ENCODE data around the gene PBX3. TPM values are rescaled to one million over a fixed set of nuclear protein-coding genes. Genes with fewer than 3 reads are reported as not detected.

PBX3 gene
- total RNA-seq, 2 experiments from 2014 or later: 40.8 to 54.6 TPM

DNA sequence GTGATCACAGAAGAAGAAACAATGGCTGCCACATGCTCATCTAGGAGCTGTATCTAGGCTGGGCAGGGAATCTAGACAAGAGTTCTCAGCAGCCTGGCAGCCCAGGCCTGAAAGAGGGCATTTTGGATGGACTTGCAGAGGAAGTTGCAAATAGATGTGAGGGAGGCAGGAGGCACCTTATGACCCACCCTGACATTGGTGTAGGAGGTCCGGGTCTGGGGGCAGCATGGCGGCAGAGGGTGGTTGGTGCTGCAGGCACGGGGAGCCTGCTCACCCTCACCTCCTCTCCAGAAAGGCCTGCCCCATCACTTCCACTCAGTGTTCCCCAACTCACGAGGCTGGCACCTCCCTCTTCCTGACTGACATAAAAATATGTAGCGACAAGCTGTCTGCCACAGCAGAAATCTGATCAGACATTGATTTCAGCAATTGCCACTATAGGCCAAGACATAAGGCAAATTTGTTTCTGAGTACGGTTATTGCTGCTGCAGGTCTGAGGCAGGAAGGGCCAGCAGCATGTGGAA, 217.6 kb downstream of the PBX3 start:
- Histone ChIP-seq H3K4me3 (ENCODE audit: low read depth, low read length, poor library complexity, severe bottlenecking) (no peak overlapping the region), H3K4me1 (ENCODE audit: insufficient read depth, low read length, poor library complexity, severe bottlenecking) (peaks cover 5% of the 10 kb centered on the region), H3K9me3 (ENCODE audit: low read length) (no peaks in the 10 kb centered on the region), H3K79me2 (ENCODE audit: insufficient read depth, low read depth, low read length) (no peaks in the 10 kb centered on the region), H3K4me2 (ENCODE audit: low read length) (no peak overlapping the region), H3K36me3 (ENCODE audit: insufficient read depth, low read length) (no peaks in the 10 kb centered on the region), H3K27ac (ENCODE audit: low read depth, low read length, poor library complexity, severe bottlenecking) (no peak overlapping the region), H3K9me2 (ENCODE audit: insufficient read depth, low read length) (no peaks in the 10 kb centered on the region), H2AFZ (ENCODE audit: low read length) (no peak overlapping the region), H4K20me1 (ENCODE audit: insufficient read depth, low read length) (no peaks in the 10 kb centered on the region)
- intact Hi-C loops (cut with micrococcal nuclease; ENCODE audit: unreplicated experiment): no loop called here
- BruUV-seq (replicated peaks): no TSS peak
- ChIA-PET POLR2A (no interaction called here), CTCF (ENCODE audit: unreplicated experiment) (no interaction called here)
- TF ChIP-seq, protein P1, sequence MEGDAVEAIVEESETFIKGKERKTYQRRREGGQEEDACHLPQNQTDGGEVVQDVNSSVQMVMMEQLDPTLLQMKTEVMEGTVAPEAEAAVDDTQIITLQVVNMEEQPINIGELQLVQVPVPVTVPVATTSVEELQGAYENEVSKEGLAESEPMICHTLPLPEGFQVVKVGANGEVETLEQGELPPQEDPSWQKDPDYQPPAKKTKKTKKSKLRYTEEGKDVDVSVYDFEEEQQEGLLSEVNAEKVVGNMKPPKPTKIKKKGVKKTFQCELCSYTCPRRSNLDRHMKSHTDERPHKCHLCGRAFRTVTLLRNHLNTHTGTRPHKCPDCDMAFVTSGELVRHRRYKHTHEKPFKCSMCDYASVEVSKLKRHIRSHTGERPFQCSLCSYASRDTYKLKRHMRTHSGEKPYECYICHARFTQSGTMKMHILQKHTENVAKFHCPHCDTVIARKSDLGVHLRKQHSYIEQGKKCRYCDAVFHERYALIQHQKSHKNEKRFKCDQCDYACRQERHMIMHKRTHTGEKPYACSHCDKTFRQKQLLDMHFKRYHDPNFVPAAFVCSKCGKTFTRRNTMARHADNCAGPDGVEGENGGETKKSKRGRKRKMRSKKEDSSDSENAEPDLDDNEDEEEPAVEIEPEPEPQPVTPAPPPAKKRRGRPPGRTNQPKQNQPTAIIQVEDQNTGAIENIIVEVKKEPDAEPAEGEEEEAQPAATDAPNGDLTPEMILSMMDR (conservative IDR thresholded peaks at IDR 0.05; ENCODE audit: low read length): no peak
- no peak for TF ChIP-seq EZH2phosphoT487 (IDR thresholded peaks at IDR 0.05; ENCODE audit: borderline replicate concordance, low read depth, low read length)
- DNase-seq (ENCODE audit: low spot score): no peak

DNA sequence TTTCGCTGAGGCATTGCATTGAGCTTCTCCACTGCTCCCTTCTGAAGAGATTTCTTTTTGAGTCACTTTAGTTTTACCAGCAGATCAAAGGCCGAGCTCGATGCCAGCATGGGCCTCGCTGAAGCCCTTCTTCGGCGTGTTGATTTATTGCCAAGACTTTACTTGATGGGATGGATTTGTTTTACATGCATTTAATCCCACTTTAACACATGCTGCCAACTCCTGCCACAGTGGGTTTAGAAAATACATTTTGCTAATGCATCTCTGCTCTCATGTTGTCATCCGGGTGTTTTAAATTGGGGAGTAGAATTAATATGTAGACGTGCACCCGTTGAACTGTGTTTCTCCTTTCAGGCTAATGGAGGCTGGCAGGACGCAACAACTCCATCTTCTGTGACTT, 218.3 kb downstream of the PBX3 start:
- no TSS peak for BruUV-seq (replicated peaks)
- DNase-seq (ENCODE audit: low spot score): no peak
- Histone ChIP-seq H3K4me3 (ENCODE audit: low read depth, low read length, poor library complexity, severe bottlenecking) (no peak overlapping the region), H3K9me3 (ENCODE audit: low read length) (no peaks in the 10 kb centered on the region), H3K4me1 (ENCODE audit: insufficient read depth, low read length, poor library complexity, severe bottlenecking) (peaks cover 5% of the 10 kb centered on the region), H2AFZ (ENCODE audit: low read length) (no peak overlapping the region), H3K36me3 (ENCODE audit: insufficient read depth, low read length) (no peaks in the 10 kb centered on the region), H4K20me1 (ENCODE audit: insufficient read depth, low read length) (no peaks in the 10 kb centered on the region), H3K27ac (ENCODE audit: low read depth, low read length, poor library complexity, severe bottlenecking) (no peak overlapping the region), H3K9me2 (ENCODE audit: insufficient read depth, low read length) (no peaks in the 10 kb centered on the region), H3K4me2 (ENCODE audit: low read length) (no peak overlapping the region), H3K79me2 (ENCODE audit: insufficient read depth, low read depth, low read length) (no peaks in the 10 kb centered on the region)
- ChIA-PET POLR2A (no interaction called here), CTCF (ENCODE audit: unreplicated experiment) (interaction anchor here (0.9 kb wide), 1 partner anchor 8 kb away, joined by 3 read pairs; no protein-coding TSS in a partner anchor)
- intact Hi-C loops (cut with micrococcal nuclease; ENCODE audit: unreplicated experiment): no loop called here
- TF ChIP-seq EZH2phosphoT487 (IDR thresholded peaks at IDR 0.05; ENCODE audit: borderline replicate concordance, low read depth, low read length): no peak
- TF ChIP-seq, protein P1 (conservative IDR thresholded peaks at IDR 0.05; ENCODE audit: low read length): no peak

DNA sequence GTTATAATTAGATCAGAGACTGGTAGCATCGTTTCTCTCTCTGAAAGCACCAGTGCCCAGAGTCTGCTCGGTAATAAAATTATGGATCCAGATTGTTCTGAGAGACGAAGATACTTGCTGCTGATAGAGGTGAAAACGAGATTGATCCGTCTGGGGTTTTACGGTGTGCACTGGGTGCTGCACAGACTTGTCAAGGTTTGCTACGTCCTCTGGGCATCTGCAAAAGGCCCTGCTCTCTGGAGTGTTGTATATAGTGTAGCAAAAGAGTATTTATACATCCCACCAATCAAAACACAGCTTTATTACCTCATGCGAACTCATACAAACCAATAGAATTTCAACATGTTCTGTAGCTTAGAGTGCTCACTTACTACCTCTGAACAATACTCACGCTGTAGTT, 219.3 kb downstream of the PBX3 start:
- CTCF ChIA-PET (ENCODE audit: unreplicated experiment): interaction anchor here (0.9 kb wide), 1 partner anchor 9 kb away, joined by 3 read pairs; no protein-coding TSS in a partner anchor
- TF ChIP-seq, protein P1 (conservative IDR thresholded peaks at IDR 0.05; ENCODE audit: low read length): no peak
- no peak for TF ChIP-seq EZH2phosphoT487 (IDR thresholded peaks at IDR 0.05; ENCODE audit: borderline replicate concordance, low read depth, low read length)
- no peak overlapping the region for H3K27ac ChIP-seq (ENCODE audit: low read depth, low read length, poor library complexity, severe bottlenecking)
- intact Hi-C loops (cut with micrococcal nuclease; ENCODE audit: unreplicated experiment): no loop called here
- H3K4me2 ChIP-seq (ENCODE audit: low read length): no peak overlapping the region
- no peak overlapping the region for H3K4me3 ChIP-seq (ENCODE audit: low read depth, low read length, poor library complexity, severe bottlenecking)
- DNase-seq (ENCODE audit: low spot score): no peak
- no peaks in the 10 kb centered on the region for H4K20me1 ChIP-seq (ENCODE audit: insufficient read depth, low read length)
- H3K9me3 ChIP-seq (ENCODE audit: low read length): no peaks in the 10 kb centered on the region
- no peak overlapping the region for H2AFZ ChIP-seq (ENCODE audit: low read length)
- H3K79me2 ChIP-seq (ENCODE audit: insufficient read depth, low read depth, low read length): no peaks in the 10 kb centered on the region
- POLR2A ChIA-PET: no interaction called here
- H3K4me1 ChIP-seq (ENCODE audit: insufficient read depth, low read length, poor library complexity, severe bottlenecking): peaks cover 5% of the 10 kb centered on the region
- BruUV-seq (replicated peaks): TSS peak; percentile 44
- H3K9me2 ChIP-seq (ENCODE audit: insufficient read depth, low read length): no peaks in the 10 kb centered on the region
- no peaks in the 10 kb centered on the region for H3K36me3 ChIP-seq (ENCODE audit: insufficient read depth, low read length)

Measured in OCI-LY7 (cell line).